HG02642 (cell line): ENCODE measurements around the gene SLC13A3.

Experiments used
- ATAC-seq: cut with Tn5 transposase; IDR thresholded peaks from one replicate; pipeline ENCODE4 v1.9.1; 2021; ENCODE audit warnings: mild to moderate bottlenecking; ENCODE audit not compliant: unreplicated experiment, poor library complexity

The SLC13A3 gene

GRCh38 chr20:46637427-46638133 is 13.7 kb downstream of the SLC13A3 start:
- ATAC-seq, result no peak

- no peak for ATAC-seq
Observed at GRCh38 chr20:46637020-46637419, 14.2 kb downstream of the SLC13A3 start.

- ATAC-seq, result no peak
Observed at GRCh38 chr20:46636514-46636913, 14.7 kb downstream of the SLC13A3 start.

- no peak for ATAC-seq
Observed at GRCh38 chr20:46635514-46636136, 15.6 kb downstream of the SLC13A3 start.

- ATAC-seq, result no peak
Observed at GRCh38 chr20:46634528-46634927, 16.7 kb downstream of the SLC13A3 start.

- ATAC-seq, result no peak
Observed at GRCh38 chr20:46631874-46632446, 19.3 kb downstream of the SLC13A3 start.

GRCh38 chr20:46631212-46631869 is 19.9 kb downstream of the SLC13A3 start:
- ATAC-seq, result no peak

- ATAC-seq, result no peak
Observed at GRCh38 chr20:46630306-46630705, 21.0 kb downstream of the SLC13A3 start.

- ATAC-seq, result no peak
Observed at GRCh38 chr20:46629341-46629740, 21.9 kb downstream of the SLC13A3 start.

GRCh38 chr20:46627234-46627633 is 24.0 kb downstream of the SLC13A3 start:
- no peak for ATAC-seq

GRCh38 chr20:46626758-46627157 is 24.5 kb downstream of the SLC13A3 start:
- ATAC-seq, result no peak

GRCh38 chr20:46625875-46626373 is 25.3 kb downstream of the SLC13A3 start:
- ATAC-seq, result no peak

- no peak for ATAC-seq
Observed at GRCh38 chr20:46624946-46625345, 26.3 kb downstream of the SLC13A3 start.

GRCh38 chr20:46622165-46622564 is 29.1 kb downstream of the SLC13A3 start:
- no peak for ATAC-seq

- no peak for ATAC-seq
Observed at GRCh38 chr20:46621492-46621891, 29.8 kb downstream of the SLC13A3 start.

GRCh38 chr20:46619445-46619844 is 31.8 kb downstream of the SLC13A3 start:
- no peak for ATAC-seq

- no peak for ATAC-seq
Observed at GRCh38 chr20:46618316-46619100, 32.8 kb downstream of the SLC13A3 start.

- ATAC-seq, result no peak
Observed at GRCh38 chr20:46614503-46614902, 36.8 kb downstream of the SLC13A3 start.

- ATAC-seq, result no peak
Observed at GRCh38 chr20:46610145-46610544, 41.1 kb downstream of the SLC13A3 start.

- no peak for ATAC-seq
Observed at GRCh38 chr20:46609043-46609442, 42.2 kb downstream of the SLC13A3 start.
